HEK293 (cell line): Measurements from ENCODE around the gene SLC40A1.

Source experiments
- ATF2 ChIP-seq: fragments of 450-650 bp; formaldehyde crosslinking; IDR thresholded peaks from 2 replicates; pipeline ENCODE4 v1.5.1; 2016; ENCODE audit warnings: missing biosample characterization, missing genetic modification characterization, low read depth
- KLF1 ChIP-seq: fragments of 450-650 bp; formaldehyde crosslinking; IDR thresholded peaks from 2 replicates; pipeline ENCODE4 v1.5.1; 2016; ENCODE audit warnings: missing biosample characterization, missing genetic modification characterization
- ZNF274 ChIP-seq, 2 experiments: fragments of 200-500 bp in 1 of 2; fragments of 450-650 bp in 1 of 2; sonication (Bioruptor generic) in 1 of 2; formaldehyde crosslinking in 1 of 2; IDR thresholded peaks; 2 replicates each; pipeline versions ENCODE4 v1.5.1 to v1.6.1; 2014 to 2016; ENCODE audit warnings: borderline replicate concordance in 1 of 2, inconsistent platforms in 1 of 2, low read length in 1 of 2, missing biosample characterization in 1 of 2, missing genetic modification characterization in 1 of 2
- ZNF350 ChIP-seq: fragments of 450-650 bp; formaldehyde crosslinking; IDR thresholded peaks from 2 replicates; pipeline ENCODE4 v1.5.0; 2017; ENCODE audit warnings: missing biosample characterization, mild to moderate bottlenecking, missing genetic modification characterization
- ZNF501 ChIP-seq: fragments of 450-650 bp; formaldehyde crosslinking; IDR thresholded peaks from 2 replicates; pipeline ENCODE4 v1.5.1; 2016; ENCODE audit warnings: missing biosample characterization, missing genetic modification characterization
- ZNF830 ChIP-seq: fragments of 450-650 bp; IDR thresholded peaks from 2 replicates; pipeline ENCODE4 v1.5.0; 2018; ENCODE audit warnings: missing biosample characterization, missing genetic modification characterization, low read depth, mild to moderate bottlenecking, moderate library complexity
- TF ChIP-seq, protein P1 (sequence below): fragments of 450-650 bp; formaldehyde crosslinking; IDR thresholded peaks from 2 replicates; pipeline ENCODE4 v1.5.1; 2016; ENCODE audit warnings: missing biosample characterization, missing genetic modification characterization

GRCh38 chr2:189583227-189584198 lies 2.9 kb upstream of the SLC40A1 start:
- TF ChIP-seq KLF1 (tag by site-specific recombination) = no peak
- TF ChIP-seq ATF2 = no peak
- no peak for TF ChIP-seq ZNF350 (tag by site-specific recombination)
- no peak for TF ChIP-seq ZNF830 (tag by site-specific recombination)
- no peak for TF ChIP-seq ZNF274 (IDR thresholded peaks at IDR 0.05; ENCODE audit: low read length)
- no peak for TF ChIP-seq ZNF274 (tag by site-specific recombination; IDR thresholded peaks at IDR 0.05; ENCODE audit: borderline replicate concordance)
- no peak for TF ChIP-seq ZNF501 (tag by site-specific recombination)
- TF ChIP-seq, protein P1, sequence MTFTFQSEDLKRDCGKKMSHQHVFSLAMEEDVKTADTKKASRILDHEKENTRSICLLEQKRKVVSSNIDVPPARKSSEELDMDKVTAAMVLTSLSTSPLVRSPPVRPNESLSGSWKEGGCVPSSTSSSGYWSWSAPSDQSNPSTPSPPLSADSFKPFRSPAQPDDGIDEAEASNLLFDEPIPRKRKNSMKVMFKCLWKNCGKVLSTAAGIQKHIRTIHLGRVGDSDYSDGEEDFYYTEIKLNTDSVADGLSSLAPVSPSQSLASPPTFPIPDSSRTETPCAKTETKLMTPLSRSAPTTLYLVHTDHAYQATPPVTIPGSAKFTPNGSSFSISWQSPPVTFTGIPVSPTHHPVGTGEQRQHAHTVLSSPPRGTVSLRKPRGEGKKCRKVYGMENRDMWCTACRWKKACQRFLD (tag by site-specific recombination) = no peak
